Stimulated activated naive CD4-positive, alpha-beta T cell (primary cell): ENCODE data around the gene FKBP1A.

Source experiments
- DNase-seq, 6 experiments: peaks; one replicate each; lab custom pipeline; 2025; lab: John Stamatoyannopoulos, UW

The FKBP1A gene

GRCh38 chr20:1386323-1386722, 6.5 kb downstream of the FKBP1A start:
- DNase-seq: no peak

- DNase-seq: no peak
These were observed 9.0 kb downstream of the FKBP1A start for GRCh38 chr20:1383623-1384404.

GRCh38 chr20:1382670-1383069, 10.2 kb downstream of the FKBP1A start:
- no peak for DNase-seq

GRCh38 chr20:1381753-1382591, 10.9 kb downstream of the FKBP1A start:
- no peak for DNase-seq

- DNase-seq: no peak
These were observed 14.1 kb downstream of the FKBP1A start for GRCh38 chr20:1378735-1379125.

GRCh38 chr20:1377984-1378734, 14.7 kb downstream of the FKBP1A start:
- DNase-seq: no peak

- DNase-seq: no peak
These were observed 15.4 kb downstream of the FKBP1A start for GRCh38 chr20:1377341-1377871.

GRCh38 chr20:1376408-1377270, 16.2 kb downstream of the FKBP1A start:
- DNase-seq: no peak

GRCh38 chr20:1376007-1376406, 16.8 kb downstream of the FKBP1A start:
- no peak for DNase-seq

- no peak for DNase-seq
These were observed 17.3 kb downstream of the FKBP1A start for GRCh38 chr20:1375515-1375914.

- DNase-seq: no peak
These were observed 18.6 kb downstream of the FKBP1A start for GRCh38 chr20:1374246-1374645.

- DNase-seq: no peak
These were observed 19.2 kb downstream of the FKBP1A start for GRCh38 chr20:1373614-1374013.

GRCh38 chr20:1373036-1373435, 19.8 kb downstream of the FKBP1A start:
- DNase-seq: no peak

- DNase-seq: no peak
These were observed 20.9 kb downstream of the FKBP1A start for GRCh38 chr20:1371830-1372539.

GRCh38 chr20:1371202-1371782, 21.6 kb downstream of the FKBP1A start:
- no peak for DNase-seq

GRCh38 chr20:1370548-1371110, 22.2 kb downstream of the FKBP1A start:
- no peak for DNase-seq

GRCh38 chr20:1369970-1370369, 22.9 kb downstream of the FKBP1A start:
- no peak for DNase-seq

- DNase-seq: no peak
These were observed 24.2 kb downstream of the FKBP1A start for GRCh38 chr20:1368448-1369199.

GRCh38 chr20:1367479-1367878, 25.4 kb downstream of the FKBP1A start:
- DNase-seq: no peak
